ENCODE results near the gene OR52K2. TPM values are rescaled to one million over a fixed set of nuclear protein-coding genes. Genes with fewer than 3 reads are reported as not detected.
"Not testable (repeated sequence)": the region's sequence is repeated elsewhere in the genome, so short reads cannot be mapped to it uniquely, and the experiment has no call there.

The OR52K2 gene
- polyA plus RNA-seq (2012; ENCODE audit: low read depth, missing spikeins): not detected

GRCh38 chr11:4448995-4449394 lies at the start of gene OR52K2:
TSS of gene OR52K2 (plus strand) at chr11:4449295. CDS start at chr11:4449340, 45 bp downstream.
- TF ChIP-seq POU2F2 (IDR thresholded peaks at IDR 0.05; ENCODE audit: low read depth, low read length): no peak
- TF ChIP-seq POLR2AphosphoS5 (IDR thresholded peaks at IDR 0.05; ENCODE audit: low read depth, low read length): no peak
- TF ChIP-seq PAX5 (IDR thresholded peaks at IDR 0.05; ENCODE audit: insufficient read depth, low read length, severe bottlenecking): no peak
- no peak for TF ChIP-seq POLR2A (IDR thresholded peaks at IDR 0.05; ENCODE audit: low read depth, low read length)
- TF ChIP-seq SPI1 (IDR thresholded peaks at IDR 0.05; ENCODE audit: low read depth, low read length): no peak
- TF ChIP-seq TAF1 (IDR thresholded peaks at IDR 0.05; ENCODE audit: low read depth, low read length): no peak
- DNase-seq (ENCODE audit: insufficient read length, low spot score): no peak
- no peak for FAIRE-seq

GRCh38 chr11:4406206-4406605 lies 42.9 kb upstream of the OR52K2 start:
- not testable (repeated sequence) for FAIRE-seq; DNase-seq (ENCODE audit: insufficient read length, low spot score)

GRCh38 chr11:4416306-4416705 lies 32.8 kb upstream of the OR52K2 start:
- TF ChIP-seq POLR2AphosphoS5 (IDR thresholded peaks at IDR 0.05; ENCODE audit: low read depth, low read length) (no peak), POLR2A (IDR thresholded peaks at IDR 0.05; ENCODE audit: low read depth, low read length) (no peak), POU2F2 (IDR thresholded peaks at IDR 0.05; ENCODE audit: low read depth, low read length) (no peak), SPI1 (IDR thresholded peaks at IDR 0.05; ENCODE audit: low read depth, low read length) (no peak), TAF1 (IDR thresholded peaks at IDR 0.05; ENCODE audit: low read depth, low read length) (no peak), PAX5 (IDR thresholded peaks at IDR 0.05; ENCODE audit: insufficient read depth, low read length, severe bottlenecking) (no peak)
- no peak for FAIRE-seq
- DNase-seq (ENCODE audit: insufficient read length, low spot score): no peak

GRCh38 chr11:4416816-4417215 lies 32.3 kb upstream of the OR52K2 start:
- no peak for FAIRE-seq

GRCh38 chr11:4418403-4418802 lies 30.7 kb upstream of the OR52K2 start:
- FAIRE-seq (no peak), DNase-seq (ENCODE audit: insufficient read length, low spot score) (no peak)
- TF ChIP-seq POU2F2 (IDR thresholded peaks at IDR 0.05; ENCODE audit: low read depth, low read length) (no peak), SPI1 (IDR thresholded peaks at IDR 0.05; ENCODE audit: low read depth, low read length) (no peak), PAX5 (IDR thresholded peaks at IDR 0.05; ENCODE audit: insufficient read depth, low read length, severe bottlenecking) (no peak), TAF1 (IDR thresholded peaks at IDR 0.05; ENCODE audit: low read depth, low read length) (no peak), POLR2A (IDR thresholded peaks at IDR 0.05; ENCODE audit: low read depth, low read length) (no peak), POLR2AphosphoS5 (IDR thresholded peaks at IDR 0.05; ENCODE audit: low read depth, low read length) (no peak)

More at GRCh38 chr11:4416816-4417215, 32.3 kb upstream of the OR52K2 start:
- TF ChIP-seq TAF1 (IDR thresholded peaks at IDR 0.05; ENCODE audit: low read depth, low read length) (no peak), PAX5 (IDR thresholded peaks at IDR 0.05; ENCODE audit: insufficient read depth, low read length, severe bottlenecking) (no peak), POLR2AphosphoS5 (IDR thresholded peaks at IDR 0.05; ENCODE audit: low read depth, low read length) (no peak), POLR2A (IDR thresholded peaks at IDR 0.05; ENCODE audit: low read depth, low read length) (no peak), SPI1 (IDR thresholded peaks at IDR 0.05; ENCODE audit: low read depth, low read length) (no peak), POU2F2 (IDR thresholded peaks at IDR 0.05; ENCODE audit: low read depth, low read length) (no peak)
- no peak for DNase-seq (ENCODE audit: insufficient read length, low spot score)

- DNase-seq (ENCODE audit: insufficient read length, low spot score): no peak
- no peak for FAIRE-seq
These were observed 19.0 kb upstream of the OR52K2 start for GRCh38 chr11:4430051-4430450.

GRCh38 chr11:4433856-4434255 lies 15.2 kb upstream of the OR52K2 start:
- DNase-seq (ENCODE audit: insufficient read length, low spot score) (no peak), FAIRE-seq (no peak)
- TF ChIP-seq SPI1 (IDR thresholded peaks at IDR 0.05; ENCODE audit: low read depth, low read length) (no peak), POU2F2 (IDR thresholded peaks at IDR 0.05; ENCODE audit: low read depth, low read length) (no peak), POLR2A (IDR thresholded peaks at IDR 0.05; ENCODE audit: low read depth, low read length) (no peak), TAF1 (IDR thresholded peaks at IDR 0.05; ENCODE audit: low read depth, low read length) (no peak), POLR2AphosphoS5 (IDR thresholded peaks at IDR 0.05; ENCODE audit: low read depth, low read length) (no peak), PAX5 (IDR thresholded peaks at IDR 0.05; ENCODE audit: insufficient read depth, low read length, severe bottlenecking) (no peak)

More at GRCh38 chr11:4430051-4430450, 19.0 kb upstream of the OR52K2 start:
- TF ChIP-seq POLR2A (IDR thresholded peaks at IDR 0.05; ENCODE audit: low read depth, low read length) (no peak), POLR2AphosphoS5 (IDR thresholded peaks at IDR 0.05; ENCODE audit: low read depth, low read length) (no peak), POU2F2 (IDR thresholded peaks at IDR 0.05; ENCODE audit: low read depth, low read length) (no peak), PAX5 (IDR thresholded peaks at IDR 0.05; ENCODE audit: insufficient read depth, low read length, severe bottlenecking) (no peak), SPI1 (IDR thresholded peaks at IDR 0.05; ENCODE audit: low read depth, low read length) (no peak), TAF1 (IDR thresholded peaks at IDR 0.05; ENCODE audit: low read depth, low read length) (no peak)

- FAIRE-seq: no peak
- no peak for DNase-seq (ENCODE audit: insufficient read length, low spot score)
- TF ChIP-seq POLR2AphosphoS5 (IDR thresholded peaks at IDR 0.05; ENCODE audit: low read depth, low read length) (no peak), SPI1 (IDR thresholded peaks at IDR 0.05; ENCODE audit: low read depth, low read length) (no peak), TAF1 (IDR thresholded peaks at IDR 0.05; ENCODE audit: low read depth, low read length) (no peak), POU2F2 (IDR thresholded peaks at IDR 0.05; ENCODE audit: low read depth, low read length) (no peak), POLR2A (IDR thresholded peaks at IDR 0.05; ENCODE audit: low read depth, low read length) (no peak), PAX5 (IDR thresholded peaks at IDR 0.05; ENCODE audit: insufficient read depth, low read length, severe bottlenecking) (no peak)
These were observed 12.7 kb upstream of the OR52K2 start for GRCh38 chr11:4436411-4436810.

GRCh38 chr11:4441515-4441914 lies 7.6 kb upstream of the OR52K2 start:
- FAIRE-seq: no peak
- DNase-seq (ENCODE audit: insufficient read length, low spot score): no peak
- no peak for TF ChIP-seq POLR2A (IDR thresholded peaks at IDR 0.05; ENCODE audit: low read depth, low read length)
- no peak for TF ChIP-seq PAX5 (IDR thresholded peaks at IDR 0.05; ENCODE audit: insufficient read depth, low read length, severe bottlenecking)
- no peak for TF ChIP-seq TAF1 (IDR thresholded peaks at IDR 0.05; ENCODE audit: low read depth, low read length)
- TF ChIP-seq SPI1 (IDR thresholded peaks at IDR 0.05; ENCODE audit: low read depth, low read length): no peak
- no peak for TF ChIP-seq POU2F2 (IDR thresholded peaks at IDR 0.05; ENCODE audit: low read depth, low read length)
- no peak for TF ChIP-seq POLR2AphosphoS5 (IDR thresholded peaks at IDR 0.05; ENCODE audit: low read depth, low read length)

GRCh38 chr11:4443232-4443891 lies 5.7 kb upstream of the OR52K2 start:
- no peak for FAIRE-seq
- no peak for DNase-seq (ENCODE audit: insufficient read length, low spot score)
- no peak for TF ChIP-seq POLR2A (IDR thresholded peaks at IDR 0.05; ENCODE audit: low read depth, low read length)
- no peak for TF ChIP-seq POU2F2 (IDR thresholded peaks at IDR 0.05; ENCODE audit: low read depth, low read length)
